Measurements from ENCODE around the gene BUD13.

GRCh38 chr11:116788975-116789374, 16.2 kb upstream of the BUD13 start:
- TF ChIP-seq CTCF (IDR thresholded peaks at IDR 0.05; ENCODE audit: low read length) = no peak
- TF ChIP-seq EZH2phosphoT487 (IDR thresholded peaks at IDR 0.05; ENCODE audit: low read length) = no peak
- no peak for TF ChIP-seq EZH2 (optimal IDR thresholded peaks at IDR 0.05; ENCODE audit: low read depth, low read length)
